Uterus (tissue), 2 donors: Measurements from ENCODE around the gene SMAD2.

Source experiments
- CTCF ChIP-seq, 4 experiments: fragments of 200-600 bp in 2 of 4; fragments of 450-650 bp in 2 of 4; sonication (generic) in 2 of 4; IDR thresholded peaks; one replicate each; pipeline ENCODE4 v1.5.1; 2016 to 2019; ENCODE audit warnings: antibody characterized with exemption in 4 of 4, mild to moderate bottlenecking in 2 of 4, moderate library complexity in 1 of 4
- POLR2A ChIP-seq, 2 donors: fragments of 450-650 bp; IDR thresholded peaks; one replicate each; pipeline ENCODE4 v1.6.1; 2016; ENCODE audit warnings: antibody characterized with exemption in 2 of 2, mild to moderate bottlenecking in 1 of 2, moderate library complexity in 1 of 2

DNA sequence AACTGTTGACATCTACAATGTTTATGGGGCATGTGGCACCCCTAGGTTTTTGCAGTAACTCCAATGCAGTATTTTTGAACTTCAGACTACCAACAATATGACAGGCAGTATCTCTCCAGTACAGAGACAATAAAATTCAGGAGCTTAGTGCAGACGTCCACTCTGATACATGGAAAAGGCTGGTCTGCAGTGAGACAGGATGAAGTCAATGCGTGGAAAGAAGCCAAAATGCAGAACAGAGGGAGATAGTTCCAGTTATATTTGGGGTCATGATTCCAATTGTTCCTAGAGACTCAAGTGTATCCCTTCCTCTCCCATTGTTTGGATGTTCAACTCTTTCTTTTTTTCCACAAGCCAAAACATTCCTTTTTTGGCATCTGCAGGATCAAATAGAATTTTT is 18.7 kb upstream of the SMAD2 start:
- TF ChIP-seq CTCF (IDR thresholded peaks at IDR 0.05), result no peak
- TF ChIP-seq POLR2A (IDR thresholded peaks at IDR 0.05), result no peak
